Activated naive CD8-positive, alpha-beta T cell treated with anti-CD3 and anti-CD28 coated beads, Interleukin-2, amount 10 ng/mL, durations not matched to agents 7 days and 5 days (primary cell): ENCODE measurements around the gene MNAT1. TPM values are rescaled to one million over a fixed set of nuclear protein-coding genes. Genes with fewer than 3 reads are reported as not detected.
"Not testable (repeated sequence)": the region's sequence is repeated elsewhere in the genome, so short reads cannot be mapped to it uniquely, and the experiment has no call there.

ENCODE experiments used
- ATAC-seq: fragments of 150-1000 bp; cut with Tn5 transposase; one replicate; pipeline ENCODE4 v1.10.0; 2021; ENCODE audit warnings: low read depth, moderate library complexity
- POLR2A ChIA-PET: fragments of 350-600 bp; sonication (Branson Sonifier 250); formaldehyde crosslinking; loops from one replicate; lab custom pipeline; 2021; ENCODE audit warnings: antibody characterized with exemption; lab: Charles Lee
- DNase-seq: peaks from one replicate; pipeline ENCODE4 v3.0.0; 2021
- H3K27ac Mint-ChIP-seq: one replicate; pipeline ENCODE4 v1.8.0; 2022; ENCODE audit warnings: mild to moderate bottlenecking, mixed read lengths
- H3K27me3 Mint-ChIP-seq: one replicate; pipeline ENCODE4 v1.8.0; 2022; ENCODE audit warnings: mild to moderate bottlenecking, moderate library complexity, mixed read lengths
- H3K36me3 Mint-ChIP-seq: one replicate; pipeline ENCODE4 v1.8.0; 2021; ENCODE audit warnings: mild to moderate bottlenecking, mixed read lengths
- H3K4me1 Mint-ChIP-seq: one replicate; pipeline ENCODE4 v1.8.0; 2021; ENCODE audit warnings: mixed read lengths
- H3K4me3 Mint-ChIP-seq: one replicate; pipeline ENCODE4 v1.8.0; 2022; ENCODE audit warnings: mild to moderate bottlenecking, moderate library complexity, mixed read lengths
- H3K9me3 Mint-ChIP-seq: one replicate; pipeline ENCODE4 v1.8.0; 2021; ENCODE audit warnings: mixed read lengths
- total RNA-seq, 2 experiments: library from RNA; stranded (reverse); gene quantifications; one replicate each; pipeline ENCODE4 v1.2.3, GENCODE V29; 2021

MNAT1 gene
- total RNA-seq, 2 experiments from 2014 or later, result 33.5 to 33.9 TPM

DNA sequence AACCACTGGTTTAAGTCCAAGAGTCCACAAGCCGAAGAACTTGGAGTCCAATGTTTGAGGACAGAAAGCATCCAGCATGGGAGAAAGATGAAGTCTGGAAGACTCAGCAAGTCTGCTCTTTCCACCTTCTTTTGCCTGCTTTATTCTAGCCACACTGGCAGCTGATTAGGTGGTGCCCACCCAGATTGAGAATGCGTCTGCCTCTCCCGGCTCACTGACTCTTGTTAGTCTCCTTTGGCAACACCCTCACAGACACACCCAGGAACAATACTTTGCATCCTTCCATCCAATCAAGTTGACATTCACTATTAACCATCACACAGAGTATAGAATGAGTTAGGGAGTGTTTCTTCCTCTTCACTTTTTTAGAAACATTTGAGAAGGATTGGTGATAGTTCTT is 156.1 kb downstream of the MNAT1 start:
- H3K36me3 Mint-ChIP-seq, H3K4me3 Mint-ChIP-seq, POLR2A ChIA-PET, H3K27ac Mint-ChIP-seq, H3K27me3 Mint-ChIP-seq, DNase-seq, H3K4me1 Mint-ChIP-seq, H3K9me3 Mint-ChIP-seq, ATAC-seq: not testable (repeated sequence)

DNA sequence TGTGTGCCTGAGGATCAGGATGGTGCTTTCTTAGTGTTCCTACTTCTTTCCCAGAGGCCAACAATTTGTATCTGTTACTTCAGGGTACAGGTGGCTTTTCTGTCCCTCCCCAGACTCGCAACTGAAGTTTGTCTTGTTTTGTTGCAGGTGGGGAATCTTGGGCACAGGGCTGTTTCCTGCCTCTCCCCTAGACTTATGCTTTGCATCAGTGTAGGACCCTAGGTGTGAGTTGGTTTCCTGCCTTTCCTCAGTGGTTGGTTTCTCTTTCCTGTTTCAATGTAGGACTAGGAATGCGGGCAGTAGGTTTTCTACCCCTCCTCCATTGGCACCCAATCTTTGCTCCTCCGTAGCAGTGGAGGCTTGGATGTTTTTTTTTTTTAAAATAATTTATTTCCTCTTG is 159.3 kb downstream of the MNAT1 start:
- peaks cover 8% of the 10 kb centered on the region for H3K4me1 Mint-ChIP-seq
- H3K4me3 Mint-ChIP-seq, result no peak overlapping the region
- no peak overlapping the region for H3K27ac Mint-ChIP-seq
- peaks cover 3% of the 10 kb centered on the region for H3K36me3 Mint-ChIP-seq
- H3K9me3 Mint-ChIP-seq, result peaks cover 2% of the 10 kb centered on the region
- H3K27me3 Mint-ChIP-seq, result no peaks in the 10 kb centered on the region
- POLR2A ChIA-PET, result no interaction called here
- ATAC-seq (no peak), DNase-seq (no peak)

DNA sequence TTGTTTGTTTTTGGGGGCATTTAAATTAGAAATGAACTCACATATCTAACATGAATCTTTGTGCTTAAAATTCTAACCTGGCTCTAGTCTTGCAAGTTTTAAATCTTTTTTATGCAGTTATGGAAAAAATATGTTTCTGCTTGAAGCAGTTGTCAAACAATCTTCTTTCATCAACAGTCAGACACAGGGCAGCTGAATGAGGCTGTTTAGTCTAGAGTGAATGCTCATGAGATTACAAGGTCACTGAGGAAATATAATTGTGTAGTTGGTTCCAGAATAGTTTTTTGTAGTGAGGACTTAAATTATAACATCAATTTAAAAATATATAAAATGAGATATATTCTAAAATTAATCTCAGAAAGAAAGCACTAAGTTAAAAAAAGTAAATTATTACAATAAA is 169.8 kb downstream of the MNAT1 start:
- peaks cover 11% of the 10 kb centered on the region for H3K36me3 Mint-ChIP-seq
- H3K4me1 Mint-ChIP-seq, result peaks cover 1% of the 10 kb centered on the region
- H3K9me3 Mint-ChIP-seq, result peaks cover 1% of the 10 kb centered on the region
- H3K4me3 Mint-ChIP-seq, result no peak overlapping the region
- no peak overlapping the region for H3K27ac Mint-ChIP-seq
- POLR2A ChIA-PET, result interaction anchor here (0.6 kb wide), 1 partner anchor 70 kb away, joined by 3 read pairs; no protein-coding TSS in a partner anchor
- no peak for ATAC-seq
- no peaks in the 10 kb centered on the region for H3K27me3 Mint-ChIP-seq
- DNase-seq, result no peak

DNA sequence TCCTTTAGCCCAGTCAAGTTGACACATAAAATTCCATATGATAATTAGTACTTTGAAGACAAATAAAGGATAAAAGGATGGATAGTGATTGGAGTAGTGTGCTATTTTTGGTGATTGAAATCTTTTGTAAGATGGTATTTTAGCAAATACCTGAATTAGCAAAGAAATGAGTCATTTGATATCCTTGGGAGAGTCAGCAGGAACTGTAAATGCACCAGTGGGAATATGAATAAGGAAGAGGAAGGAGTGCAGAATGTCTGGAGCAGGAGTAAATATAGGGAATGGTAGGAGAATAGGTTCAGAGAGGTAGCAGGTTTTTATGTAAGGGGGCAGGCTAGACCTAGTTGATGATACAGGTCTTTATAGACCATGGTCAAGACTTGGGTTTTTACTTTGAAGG is 171.4 kb downstream of the MNAT1 start:
- Mint-ChIP-seq H3K4me1 (no peaks in the 10 kb centered on the region), H3K27me3 (no peaks in the 10 kb centered on the region), H3K4me3 (no peak overlapping the region), H3K27ac (no peak overlapping the region), H3K36me3 (peaks cover 11% of the 10 kb centered on the region), H3K9me3 (peaks cover 3% of the 10 kb centered on the region)
- POLR2A ChIA-PET, result no interaction called here
- ATAC-seq (no peak), DNase-seq (no peak)

DNA sequence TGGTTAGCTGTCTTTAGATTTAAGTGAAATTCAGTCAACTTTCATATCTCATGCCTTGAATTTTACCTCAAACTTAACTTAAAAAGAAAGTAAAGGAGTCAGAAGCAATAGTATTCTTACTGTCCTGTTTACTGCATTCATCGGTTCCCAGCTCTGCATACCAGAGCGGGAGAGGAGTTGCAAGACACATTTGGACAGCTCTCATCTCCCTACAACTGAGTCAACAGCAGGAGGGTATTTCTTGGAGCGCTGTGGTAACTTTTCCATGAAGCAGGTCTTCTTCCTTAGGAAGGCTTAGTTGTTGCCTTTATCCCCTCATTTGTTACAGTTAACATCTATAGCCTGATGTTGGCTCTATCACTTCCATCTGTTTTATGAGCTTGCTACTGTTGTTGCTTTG is 181.2 kb downstream of the MNAT1 start:
- POLR2A ChIA-PET, result no interaction called here
- no peaks in the 10 kb centered on the region for H3K27me3 Mint-ChIP-seq
- DNase-seq, result no peak
- no peak overlapping the region for H3K27ac Mint-ChIP-seq
- H3K9me3 Mint-ChIP-seq, result peaks cover 8% of the 10 kb centered on the region
- no peak overlapping the region for H3K4me3 Mint-ChIP-seq
- H3K4me1 Mint-ChIP-seq, result peaks cover 1% of the 10 kb centered on the region
- ATAC-seq, result no peak
- peaks cover 10% of the 10 kb centered on the region for H3K36me3 Mint-ChIP-seq

DNA sequence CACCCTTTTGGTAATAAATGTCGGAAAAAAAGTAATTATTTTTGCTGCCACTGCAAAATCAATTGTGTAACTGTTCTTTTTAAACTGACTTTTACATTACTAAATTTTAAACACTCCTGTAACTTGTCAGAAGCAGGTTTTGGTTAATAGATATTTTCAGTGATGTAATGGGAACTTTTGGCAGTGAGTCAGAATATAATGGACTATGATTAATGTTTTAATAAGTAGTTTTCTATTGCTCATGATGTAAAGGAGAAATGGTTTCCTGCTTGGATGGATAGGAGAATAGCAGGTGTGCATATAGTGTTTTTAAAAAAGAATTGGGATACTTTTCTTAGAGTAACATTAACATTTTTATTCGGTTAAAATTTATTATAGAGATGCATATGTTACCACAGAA is 187.5 kb downstream of the MNAT1 start:
- DNase-seq (no peak), ATAC-seq (no peak)
- POLR2A ChIA-PET, result no interaction called here
- Mint-ChIP-seq H3K36me3 (peaks cover 9% of the 10 kb centered on the region), H3K4me1 (peaks cover 4% of the 10 kb centered on the region), H3K27me3 (no peaks in the 10 kb centered on the region), H3K27ac (no peak overlapping the region), H3K9me3 (no peaks in the 10 kb centered on the region), H3K4me3 (no peak overlapping the region)

DNA sequence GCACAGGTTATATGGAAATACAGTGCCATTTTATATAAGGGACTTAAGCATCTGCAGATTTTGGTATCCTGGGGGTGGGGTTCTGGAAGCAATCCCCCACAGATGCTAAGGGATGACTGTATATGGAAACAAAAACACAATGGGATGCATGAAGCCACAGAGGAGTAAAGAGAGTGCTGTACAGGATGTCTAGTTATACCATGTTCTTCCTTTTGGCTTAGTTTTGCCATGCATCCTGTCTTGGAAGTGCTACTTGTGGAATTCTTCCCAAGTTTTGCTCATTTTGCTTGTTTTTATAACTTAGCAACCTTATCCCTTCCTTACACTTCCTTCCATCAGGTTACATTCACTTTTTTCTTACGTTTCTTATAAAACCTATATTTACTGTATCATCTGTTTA is 190.7 kb downstream of the MNAT1 start:
- H3K27ac Mint-ChIP-seq, result no peak overlapping the region
- H3K4me1 Mint-ChIP-seq, result peaks cover 6% of the 10 kb centered on the region
- H3K9me3 Mint-ChIP-seq, result no peaks in the 10 kb centered on the region
- no peak overlapping the region for H3K4me3 Mint-ChIP-seq
- H3K36me3 Mint-ChIP-seq, result peaks cover 9% of the 10 kb centered on the region
- no peak for DNase-seq
- no peaks in the 10 kb centered on the region for H3K27me3 Mint-ChIP-seq
- POLR2A ChIA-PET, result no interaction called here
- no peak for ATAC-seq

DNA sequence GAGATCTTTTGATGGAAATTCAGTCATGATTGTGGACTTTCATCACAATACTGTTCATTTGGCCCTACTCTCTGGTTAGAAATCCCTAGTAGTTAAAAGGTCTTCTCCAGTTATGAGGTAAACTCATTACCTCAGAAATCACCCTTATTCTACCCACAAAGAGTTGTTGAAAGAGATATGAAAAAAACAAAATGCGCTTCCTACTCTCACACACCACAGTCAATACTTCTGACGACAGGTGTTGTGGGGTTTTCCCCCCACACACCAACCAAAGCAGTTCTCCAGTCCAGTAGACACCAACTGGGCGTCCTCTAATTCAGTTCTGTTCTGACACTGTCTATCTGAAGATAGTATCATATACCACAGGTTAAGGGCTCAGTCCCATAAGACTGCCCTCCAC is 191.4 kb downstream of the MNAT1 start:
- DNase-seq, result no peak
- Mint-ChIP-seq H3K36me3 (peaks cover 9% of the 10 kb centered on the region), H3K27me3 (no peaks in the 10 kb centered on the region), H3K4me3 (no peak overlapping the region), H3K27ac (no peak overlapping the region), H3K9me3 (no peaks in the 10 kb centered on the region), H3K4me1 (peaks cover 6% of the 10 kb centered on the region)
- no peak for ATAC-seq
- POLR2A ChIA-PET, result no interaction called here

DNA sequence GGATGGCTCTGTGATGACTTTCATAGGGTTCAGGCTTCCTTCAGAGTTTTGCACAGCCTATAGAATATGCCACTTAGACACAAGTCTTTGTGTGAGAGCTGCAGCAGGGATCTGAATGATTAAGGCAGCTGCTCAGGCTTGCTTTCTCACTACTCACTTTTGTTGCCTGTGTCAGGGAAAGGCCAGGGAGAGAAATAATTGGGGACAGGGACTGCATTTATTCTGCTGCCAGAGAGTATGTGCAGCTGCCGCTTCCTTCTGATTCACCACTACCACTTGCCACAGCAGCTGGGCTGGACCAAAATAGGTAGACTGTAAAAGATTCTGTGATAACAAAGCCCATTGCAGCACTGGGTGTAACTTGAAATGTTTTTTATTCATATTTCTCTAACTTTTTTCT is 196.7 kb downstream of the MNAT1 start:
- Mint-ChIP-seq H3K27ac (no peak overlapping the region), H3K27me3 (no peaks in the 10 kb centered on the region), H3K9me3 (no peaks in the 10 kb centered on the region), H3K4me3 (no peak overlapping the region), H3K4me1 (peaks cover 3% of the 10 kb centered on the region), H3K36me3 (peaks cover 9% of the 10 kb centered on the region)
- DNase-seq, result no peak
- POLR2A ChIA-PET, result no interaction called here
- no peak for ATAC-seq

DNA sequence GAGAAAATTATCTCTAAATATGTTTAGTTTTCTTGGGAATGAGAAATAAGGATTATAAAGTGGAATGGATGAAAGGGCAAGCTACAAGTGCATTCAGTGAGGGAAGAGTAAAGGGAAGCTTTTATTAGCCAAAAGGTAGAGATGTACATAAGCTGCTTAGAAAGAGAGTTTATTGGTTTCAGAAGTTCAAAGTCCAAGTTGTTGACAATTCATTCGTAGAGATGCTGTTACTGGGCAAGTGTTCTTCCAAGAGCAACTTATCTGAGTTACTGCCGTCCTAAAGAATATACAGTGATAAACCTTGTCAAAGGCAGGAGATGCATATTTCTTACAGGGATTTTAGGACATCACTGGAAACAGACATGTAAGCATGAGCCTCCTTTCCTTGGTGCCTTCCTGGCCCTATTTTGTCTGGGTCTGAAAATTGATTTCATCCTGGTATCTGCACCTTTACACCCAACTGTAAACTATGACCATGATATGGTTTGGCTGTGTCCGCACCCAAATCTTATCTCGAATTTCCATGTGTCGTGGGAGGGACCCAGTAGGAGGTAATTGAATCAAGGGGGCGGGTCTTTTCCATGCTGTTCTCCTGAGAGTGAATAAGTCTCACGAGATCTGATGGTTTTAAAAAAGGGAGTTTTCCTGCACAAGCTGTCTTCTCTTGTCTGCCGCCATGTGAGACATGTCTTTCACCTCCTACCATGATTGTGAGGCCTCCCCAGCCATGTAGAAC is 199.5 kb downstream of the MNAT1 start:
- Mint-ChIP-seq H3K36me3 (peaks cover 6% of the 10 kb centered on the region), H3K27ac (no peak overlapping the region), H3K9me3 (peaks cover 2% of the 10 kb centered on the region), H3K27me3 (no peaks in the 10 kb centered on the region), H3K4me1 (no peaks in the 10 kb centered on the region), H3K4me3 (no peak overlapping the region)
- no peak for DNase-seq
- POLR2A ChIA-PET, result no interaction called here
- ATAC-seq, result no peak

DNA sequence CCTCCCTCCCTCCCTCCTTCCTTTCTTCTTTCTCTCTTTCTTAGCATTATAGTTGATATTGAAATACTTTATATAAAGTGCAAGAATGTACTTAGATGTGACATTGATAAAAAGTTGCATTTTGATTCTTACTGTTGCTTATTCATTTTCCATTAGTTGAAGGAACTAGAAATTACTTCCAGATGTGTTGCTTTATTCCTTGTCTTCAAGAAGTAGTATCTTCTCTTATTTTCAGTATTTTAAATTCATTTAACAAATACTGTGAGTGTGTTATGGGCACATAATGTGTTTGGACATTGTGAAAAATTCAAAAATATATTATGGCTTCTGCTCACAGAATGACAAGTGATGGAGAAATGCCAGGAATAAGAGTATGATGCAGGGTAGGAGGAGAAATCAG is 200.8 kb downstream of the MNAT1 start:
- Mint-ChIP-seq H3K36me3 (peaks cover 6% of the 10 kb centered on the region), H3K4me3 (no peak overlapping the region), H3K4me1 (no peaks in the 10 kb centered on the region), H3K27ac (no peak overlapping the region), H3K9me3 (peaks cover 2% of the 10 kb centered on the region), H3K27me3 (no peaks in the 10 kb centered on the region)
- POLR2A ChIA-PET, result no interaction called here
- ATAC-seq (no peak), DNase-seq (no peak)

DNA sequence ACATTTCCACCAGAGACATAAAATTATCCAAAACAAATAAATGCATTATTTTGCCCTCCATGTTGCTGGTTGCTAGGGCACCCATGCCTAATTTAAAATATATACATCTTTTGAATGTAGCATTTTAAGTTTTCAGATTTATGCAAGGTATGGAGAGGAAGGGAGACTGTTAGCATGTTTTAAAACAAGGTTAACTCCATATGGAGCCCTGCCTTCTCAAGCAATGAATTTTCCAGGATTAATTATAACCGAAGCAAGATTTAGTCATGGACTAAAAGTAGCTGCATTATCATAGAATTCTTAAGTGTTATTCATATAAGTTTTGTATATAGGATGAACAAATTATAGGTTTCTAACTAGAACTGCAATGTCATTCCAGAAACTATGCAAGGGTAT is 209.1 kb downstream of the MNAT1 start:
- ATAC-seq (no peak), DNase-seq (no peak)
- POLR2A ChIA-PET, result no interaction called here
- H3K9me3 Mint-ChIP-seq, result peaks cover 2% of the 10 kb centered on the region
- H3K4me1 Mint-ChIP-seq, result no peaks in the 10 kb centered on the region
- peaks cover 13% of the 10 kb centered on the region for H3K36me3 Mint-ChIP-seq
- H3K27ac Mint-ChIP-seq, result no peak overlapping the region
- no peak overlapping the region for H3K4me3 Mint-ChIP-seq
- no peaks in the 10 kb centered on the region for H3K27me3 Mint-ChIP-seq

DNA sequence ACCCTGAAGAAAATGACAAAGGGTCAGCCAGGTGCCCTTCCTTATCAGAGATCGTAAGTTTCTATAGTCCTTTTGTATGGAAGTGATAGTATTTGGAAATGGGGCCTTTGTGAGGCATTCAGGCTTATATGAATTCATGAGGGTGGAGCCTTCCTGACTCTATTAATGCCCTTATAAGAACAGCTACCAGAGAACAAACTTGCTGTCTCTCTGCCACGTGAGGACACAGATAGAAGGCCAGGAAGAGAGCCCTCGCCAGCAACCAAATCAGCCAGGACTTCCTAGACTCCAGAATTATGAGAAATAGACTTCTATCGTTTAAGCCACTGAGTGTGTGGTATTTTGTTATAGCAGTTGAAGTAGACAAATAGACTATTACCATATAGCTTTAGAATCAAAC is 209.6 kb downstream of the MNAT1 start:
- DNase-seq (no peak), ATAC-seq (no peak)
- Mint-ChIP-seq H3K36me3 (peaks cover 13% of the 10 kb centered on the region), H3K4me3 (no peak overlapping the region), H3K27ac (no peak overlapping the region), H3K4me1 (no peaks in the 10 kb centered on the region), H3K27me3 (no peaks in the 10 kb centered on the region), H3K9me3 (peaks cover 2% of the 10 kb centered on the region)
- POLR2A ChIA-PET, result no interaction called here

DNA sequence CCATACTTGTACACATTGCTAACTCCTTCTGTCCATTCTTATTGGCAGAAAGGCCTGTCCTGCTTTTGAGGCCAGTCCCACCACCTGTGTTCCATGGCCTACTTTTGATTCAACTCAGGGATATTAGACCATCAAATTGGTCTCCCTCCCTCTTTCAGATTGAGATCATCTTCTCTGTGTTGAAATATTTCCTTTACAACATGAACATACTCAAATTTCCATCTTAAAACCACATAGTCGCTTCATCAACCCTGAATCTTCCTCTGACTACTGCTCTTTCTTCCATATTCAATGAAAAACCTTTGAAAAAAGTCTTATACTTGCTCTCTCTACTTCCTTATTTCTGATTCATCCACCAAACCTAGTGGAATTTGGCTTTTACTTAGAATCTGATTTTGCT is 211.4 kb downstream of the MNAT1 start:
- Mint-ChIP-seq H3K27me3 (no peaks in the 10 kb centered on the region), H3K4me3 (no peak overlapping the region), H3K4me1 (no peaks in the 10 kb centered on the region), H3K27ac (no peak overlapping the region), H3K9me3 (peaks cover 2% of the 10 kb centered on the region), H3K36me3 (peaks cover 13% of the 10 kb centered on the region)
- POLR2A ChIA-PET, result no interaction called here
- DNase-seq (no peak), ATAC-seq (no peak)
